Adrenal gland (tissue), 5 donors: Measurements from ENCODE around the gene LYZL6.

Experiments used
- POLR2A ChIP-seq, 2 donors: fragments of 450-650 bp; IDR thresholded peaks; one replicate each; pipeline ENCODE4 v1.6.1; 2017; ENCODE audit warnings: antibody characterized with exemption in 2 of 2, mild to moderate bottlenecking in 2 of 2, moderate library complexity in 1 of 2
- TF ChIP-seq, protein P1 (sequence below), 6 experiments: fragments of 450-650 bp in 4 of 6; fragments of 200-600 bp in 2 of 6; sonication (generic) in 1 of 6; IDR thresholded peaks; 1 replicate in 5 of 6; 2 replicates in 1 of 6; pipeline versions ENCODE4 v1.5.1 to v1.8.0; 2016 to 2021; ENCODE audit warnings: antibody characterized with exemption in 6 of 6, mild to moderate bottlenecking in 2 of 6, moderate library complexity in 1 of 6
- donor health status: DM: no; HTN: no; CAD: no.

DNA sequence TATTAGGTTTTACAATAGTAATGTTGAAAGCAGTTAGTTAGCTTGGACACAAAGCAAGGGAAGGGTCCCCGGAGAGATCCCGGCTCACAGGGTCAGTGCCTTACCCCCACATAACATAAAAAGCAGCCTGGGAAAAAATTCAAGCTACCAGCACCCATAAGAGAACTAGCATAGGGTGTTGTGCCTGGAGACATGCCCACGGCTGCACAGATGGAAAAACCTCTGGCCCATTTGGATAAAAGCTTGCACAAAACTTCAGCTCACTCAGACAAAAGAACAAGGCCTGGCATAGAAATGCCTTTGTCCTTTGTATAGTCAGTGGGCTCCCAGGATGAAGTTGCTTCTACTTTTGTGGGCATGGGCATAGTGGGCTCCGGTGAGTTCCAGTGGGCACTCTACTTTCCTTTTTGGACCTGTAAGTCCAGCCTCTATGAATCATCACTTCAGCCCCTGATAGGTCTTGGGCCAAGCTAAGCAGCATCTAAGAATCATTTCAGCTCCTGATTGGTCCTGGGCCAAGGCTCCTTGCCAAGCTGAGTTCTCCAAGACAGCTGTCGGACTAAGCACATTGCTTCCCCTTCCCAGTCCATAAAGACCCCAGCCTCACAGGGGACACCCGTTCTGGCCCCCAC, 11.6 kb downstream of the LYZL6 start:
- TF ChIP-seq, protein P1, sequence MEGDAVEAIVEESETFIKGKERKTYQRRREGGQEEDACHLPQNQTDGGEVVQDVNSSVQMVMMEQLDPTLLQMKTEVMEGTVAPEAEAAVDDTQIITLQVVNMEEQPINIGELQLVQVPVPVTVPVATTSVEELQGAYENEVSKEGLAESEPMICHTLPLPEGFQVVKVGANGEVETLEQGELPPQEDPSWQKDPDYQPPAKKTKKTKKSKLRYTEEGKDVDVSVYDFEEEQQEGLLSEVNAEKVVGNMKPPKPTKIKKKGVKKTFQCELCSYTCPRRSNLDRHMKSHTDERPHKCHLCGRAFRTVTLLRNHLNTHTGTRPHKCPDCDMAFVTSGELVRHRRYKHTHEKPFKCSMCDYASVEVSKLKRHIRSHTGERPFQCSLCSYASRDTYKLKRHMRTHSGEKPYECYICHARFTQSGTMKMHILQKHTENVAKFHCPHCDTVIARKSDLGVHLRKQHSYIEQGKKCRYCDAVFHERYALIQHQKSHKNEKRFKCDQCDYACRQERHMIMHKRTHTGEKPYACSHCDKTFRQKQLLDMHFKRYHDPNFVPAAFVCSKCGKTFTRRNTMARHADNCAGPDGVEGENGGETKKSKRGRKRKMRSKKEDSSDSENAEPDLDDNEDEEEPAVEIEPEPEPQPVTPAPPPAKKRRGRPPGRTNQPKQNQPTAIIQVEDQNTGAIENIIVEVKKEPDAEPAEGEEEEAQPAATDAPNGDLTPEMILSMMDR (IDR thresholded peaks at IDR 0.05) = no peak
- no peak for TF ChIP-seq POLR2A (IDR thresholded peaks at IDR 0.05)
